ENCODE measurements around the gene DSTN.

DSTN gene

DNA sequence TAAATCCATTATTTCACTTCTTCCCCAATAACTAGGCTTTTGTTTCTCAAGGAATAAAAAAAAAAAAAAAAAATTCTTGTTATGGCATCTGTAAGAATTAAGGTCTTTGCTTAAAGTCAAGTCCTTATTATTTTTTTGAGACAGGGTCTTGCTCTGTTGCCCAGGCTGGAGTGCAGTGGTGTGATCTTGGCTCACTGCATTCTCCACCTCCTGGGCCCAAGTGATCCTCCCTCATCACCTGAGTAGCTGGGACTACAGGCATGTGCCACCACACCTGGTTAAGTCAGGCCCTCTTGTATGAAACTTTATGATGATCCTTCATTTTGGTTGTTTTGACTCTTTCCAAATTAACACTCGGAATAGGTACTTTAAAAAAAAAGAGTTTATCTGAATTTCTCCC lies 17.3 kb downstream of the DSTN start:
- ChIA-PET POLR2A (interaction anchor here (0.6 kb wide), 1 partner anchor 198 kb away, joined by 5 read pairs; no protein-coding TSS in a partner anchor), CTCF (interaction anchor here (0.8 kb wide), 1 partner anchor 58 kb away, joined by 3 read pairs; no protein-coding TSS in a partner anchor)
- Histone ChIP-seq H3K4me3 (ENCODE audit: control insufficient read depth in 1 of 7, extremely low read depth in 1 of 7, insufficient read depth in 4 of 7, low read depth in 2 of 7, low read length in 6 of 7) (no peak overlapping the region), H3K9me3 (ENCODE audit: control extremely low read depth in 1 of 5, control insufficient read depth in 4 of 5, insufficient read depth in 2 of 5, low read depth in 1 of 5, low read length in 4 of 5) (no peaks in the 10 kb centered on the region), H3K27ac (ENCODE audit: insufficient read depth in 1 of 2, low read depth in 1 of 2, low read length in 2 of 2, poor library complexity in 1 of 2, severe bottlenecking in 2 of 2) (no peak overlapping the region), H3K36me3 (ENCODE audit: control insufficient read depth in 4 of 4, insufficient read depth in 4 of 4, low read length in 3 of 4) (peaks cover 0 to 2% (median 0%) of the 10 kb centered on the region in 4 experiments), H3K27me3 (replicated peaks in 2 of 5; ENCODE audit: control insufficient read depth in 4 of 5, insufficient read depth in 5 of 5, low read length in 4 of 5) (no peaks in the 10 kb centered on the region), H3K4me1 (ENCODE audit: control extremely low read depth in 1 of 4, control insufficient read depth in 4 of 4, insufficient read depth in 4 of 4, low read length in 3 of 4) (peaks cover 0 to 7% (median 0%) of the 10 kb centered on the region in 4 experiments)
- DNase-seq, result no peak
- no CpG with 5 or more reads among the region's 1 CpG for WGBS (ENCODE audit: insufficient coverage)

DNA sequence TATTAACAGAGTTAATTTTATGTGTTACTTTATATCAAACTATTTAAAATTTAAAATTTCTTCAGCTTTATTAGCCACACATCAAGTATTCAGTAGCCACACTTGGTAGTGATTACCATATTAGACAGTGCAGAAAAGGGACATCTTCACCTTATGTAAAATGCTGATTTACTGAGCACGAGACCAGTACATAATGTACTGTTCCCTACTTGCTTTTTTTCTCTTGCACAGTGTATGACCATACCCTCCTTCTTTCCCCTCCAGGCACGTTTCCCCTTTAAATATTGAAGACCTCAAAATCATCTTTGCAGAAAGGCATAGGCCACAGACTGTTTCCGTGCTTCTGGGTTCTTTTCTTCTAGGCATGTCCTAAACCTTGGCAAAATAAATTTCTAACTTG lies 17.9 kb downstream of the DSTN start:
- POLR2A ChIA-PET, result no interaction called here
- peaks cover 0 to 7% (median 0%) of the 10 kb centered on the region in 4 experiments for H3K4me1 ChIP-seq (ENCODE audit: control extremely low read depth in 1 of 4, control insufficient read depth in 4 of 4, insufficient read depth in 4 of 4, low read length in 3 of 4)
- H3K27ac ChIP-seq (ENCODE audit: insufficient read depth in 1 of 2, low read depth in 1 of 2, low read length in 2 of 2, poor library complexity in 1 of 2, severe bottlenecking in 2 of 2), result no peak overlapping the region
- H3K36me3 ChIP-seq (ENCODE audit: control insufficient read depth in 4 of 4, insufficient read depth in 4 of 4, low read length in 3 of 4), result peaks cover 0 to 2% (median 0%) of the 10 kb centered on the region in 4 experiments
- CTCF ChIA-PET, result no interaction called here
- no peaks in the 10 kb centered on the region for H3K27me3 ChIP-seq (replicated peaks in 2 of 5; ENCODE audit: control insufficient read depth in 4 of 5, insufficient read depth in 5 of 5, low read length in 4 of 5)
- 83% methylated on average over 3 of the region's 3 CpGs for WGBS (ENCODE audit: insufficient coverage)
- no peak overlapping the region for H3K4me3 ChIP-seq (ENCODE audit: control insufficient read depth in 1 of 7, extremely low read depth in 1 of 7, insufficient read depth in 4 of 7, low read depth in 2 of 7, low read length in 6 of 7)
- H3K9me3 ChIP-seq (ENCODE audit: control extremely low read depth in 1 of 5, control insufficient read depth in 4 of 5, insufficient read depth in 2 of 5, low read depth in 1 of 5, low read length in 4 of 5), result no peaks in the 10 kb centered on the region
- no peak for DNase-seq

DNA sequence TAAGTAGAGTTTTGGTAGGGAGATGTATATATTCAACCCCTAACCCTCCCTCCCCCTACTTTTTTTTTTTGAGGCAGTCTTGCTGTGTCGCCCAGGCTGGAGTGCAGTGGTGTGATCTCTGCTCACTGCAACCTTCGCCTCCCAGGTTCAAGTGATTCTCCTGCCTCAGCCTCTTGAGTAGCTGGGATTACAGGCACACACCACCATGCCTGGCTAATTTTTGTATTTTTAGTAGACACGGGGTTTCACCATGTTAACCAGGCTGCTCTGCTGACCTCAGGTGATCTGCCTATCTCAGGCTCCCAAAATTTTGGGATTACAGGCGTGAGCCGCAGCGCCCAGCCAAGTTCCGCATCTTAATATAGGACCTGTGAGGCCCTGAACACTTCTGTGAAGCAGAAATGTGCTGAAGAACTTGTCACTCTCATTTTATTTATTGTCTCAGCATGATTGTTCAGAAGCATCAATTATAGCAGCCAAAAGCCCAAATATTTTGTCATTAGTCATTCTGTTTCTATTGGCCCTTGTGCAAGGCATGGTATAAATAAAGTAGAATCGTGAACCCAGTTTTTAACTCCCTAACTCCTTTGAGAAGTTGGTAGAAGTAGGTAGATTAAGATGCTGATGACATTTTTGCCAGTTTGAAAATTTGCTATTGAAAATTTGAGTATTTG lies 19.4 kb downstream of the DSTN start:
- Histone ChIP-seq H3K4me3 (ENCODE audit: control insufficient read depth in 1 of 7, extremely low read depth in 1 of 7, insufficient read depth in 4 of 7, low read depth in 2 of 7, low read length in 6 of 7) (no peak overlapping the region), H3K27ac (ENCODE audit: insufficient read depth in 1 of 2, low read depth in 1 of 2, low read length in 2 of 2, poor library complexity in 1 of 2, severe bottlenecking in 2 of 2) (no peak overlapping the region), H3K27me3 (replicated peaks in 2 of 5; ENCODE audit: control insufficient read depth in 4 of 5, insufficient read depth in 5 of 5, low read length in 4 of 5) (no peaks in the 10 kb centered on the region), H3K4me1 (ENCODE audit: control extremely low read depth in 1 of 4, control insufficient read depth in 4 of 4, insufficient read depth in 4 of 4, low read length in 3 of 4) (peaks cover 0 to 8% (median 0%) of the 10 kb centered on the region in 4 experiments), H3K36me3 (ENCODE audit: control insufficient read depth in 4 of 4, insufficient read depth in 4 of 4, low read length in 3 of 4) (peaks cover 0 to 2% (median 0%) of the 10 kb centered on the region in 4 experiments), H3K9me3 (ENCODE audit: control extremely low read depth in 1 of 5, control insufficient read depth in 4 of 5, insufficient read depth in 2 of 5, low read depth in 1 of 5, low read length in 4 of 5) (no peaks in the 10 kb centered on the region)
- POLR2A ChIA-PET, result no interaction called here
- WGBS (ENCODE audit: insufficient coverage), result 95% methylated on average over 7 of the region's 8 CpGs
- CTCF ChIA-PET, result interaction anchor here (1.4 kb wide), 1 partner anchor 11 kb away, joined by 6 read pairs; no protein-coding TSS in a partner anchor
- DNase-seq, result no peak

DNA sequence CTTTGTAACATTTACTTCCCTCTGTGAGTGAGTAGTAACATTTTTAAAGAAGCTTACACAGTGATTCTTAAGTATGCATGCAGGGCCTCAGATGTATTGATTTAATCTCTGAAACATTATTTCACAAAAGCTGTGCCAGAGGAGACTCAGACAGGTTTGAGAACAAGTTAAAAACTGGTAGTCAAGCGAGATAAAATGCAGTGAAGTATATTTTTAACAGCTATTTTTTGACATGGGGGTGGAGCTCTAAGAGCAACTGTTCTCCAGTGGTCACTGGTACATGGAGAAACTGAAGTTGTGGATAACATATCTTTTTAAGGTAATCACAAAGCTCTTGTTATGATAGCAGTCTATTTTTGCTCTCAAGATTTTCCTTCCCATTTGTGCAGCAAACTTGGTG lies 20.4 kb downstream of the DSTN start:
- DNase-seq, result no peak
- Histone ChIP-seq H3K4me3 (ENCODE audit: control insufficient read depth in 1 of 7, extremely low read depth in 1 of 7, insufficient read depth in 4 of 7, low read depth in 2 of 7, low read length in 6 of 7) (no peak overlapping the region), H3K9me3 (ENCODE audit: control extremely low read depth in 1 of 5, control insufficient read depth in 4 of 5, insufficient read depth in 2 of 5, low read depth in 1 of 5, low read length in 4 of 5) (no peaks in the 10 kb centered on the region), H3K27me3 (replicated peaks in 2 of 5; ENCODE audit: control insufficient read depth in 4 of 5, insufficient read depth in 5 of 5, low read length in 4 of 5) (no peaks in the 10 kb centered on the region), H3K27ac (ENCODE audit: insufficient read depth in 1 of 2, low read depth in 1 of 2, low read length in 2 of 2, poor library complexity in 1 of 2, severe bottlenecking in 2 of 2) (no peak overlapping the region), H3K36me3 (ENCODE audit: control insufficient read depth in 4 of 4, insufficient read depth in 4 of 4, low read length in 3 of 4) (peaks cover 0 to 2% (median 0%) of the 10 kb centered on the region in 4 experiments), H3K4me1 (ENCODE audit: control extremely low read depth in 1 of 4, control insufficient read depth in 4 of 4, insufficient read depth in 4 of 4, low read length in 3 of 4) (peaks cover 0 to 11% (median 1%) of the 10 kb centered on the region in 4 experiments)
- ChIA-PET POLR2A (no interaction called here), CTCF (interaction anchor here (0.8 to 1.7 kb wide), 5 partner anchors 9 to 27 kb away, joined by 3 to 6 read pairs (median 3); partner anchors contain the start of gene DSTN)
- WGBS (ENCODE audit: insufficient coverage), result 29% methylated on average over 1 of the region's 1 CpG

DNA sequence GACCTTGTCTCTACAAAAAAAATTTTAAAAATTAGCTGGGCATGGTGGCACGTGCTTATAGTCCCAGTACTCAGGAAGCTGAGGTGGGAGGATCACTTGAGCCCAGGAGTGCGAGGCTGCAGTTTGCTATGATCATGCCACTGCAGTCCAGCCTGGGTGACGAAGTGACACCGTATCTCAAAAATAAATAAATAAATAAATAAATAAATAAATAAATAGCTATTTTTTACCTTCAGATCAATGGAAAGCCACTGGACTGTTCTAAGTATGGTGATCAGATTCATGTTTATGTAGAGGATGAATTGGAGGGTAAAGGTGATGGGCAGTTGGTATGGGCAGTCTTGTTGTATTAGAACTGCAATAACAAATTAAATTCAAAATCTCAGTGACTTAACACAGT lies 24.0 kb downstream of the DSTN start:
- no peak for DNase-seq
- peaks cover 0 to 3% (median 0%) of the 10 kb centered on the region in 4 experiments for H3K36me3 ChIP-seq (ENCODE audit: control insufficient read depth in 4 of 4, insufficient read depth in 4 of 4, low read length in 3 of 4)
- POLR2A ChIA-PET, result no interaction called here
- CTCF ChIA-PET, result interaction anchor here (0.7 to 1.5 kb wide), 3 partner anchors 8 to 17 kb away, joined by 3 to 4 read pairs (median 3); no protein-coding TSS in a partner anchor
- H3K4me1 ChIP-seq (ENCODE audit: control extremely low read depth in 1 of 4, control insufficient read depth in 4 of 4, insufficient read depth in 4 of 4, low read length in 3 of 4), result peaks cover 0 to 11% (median 1%) of the 10 kb centered on the region in 4 experiments
- no peak overlapping the region for H3K4me3 ChIP-seq (ENCODE audit: control insufficient read depth in 1 of 7, extremely low read depth in 1 of 7, insufficient read depth in 4 of 7, low read depth in 2 of 7, low read length in 6 of 7)
- WGBS (ENCODE audit: insufficient coverage), result 100% methylated on average over 1 of the region's 4 CpGs
- peaks cover 0 to 3% (median 0%) of the 10 kb centered on the region in 5 experiments for H3K9me3 ChIP-seq (ENCODE audit: control extremely low read depth in 1 of 5, control insufficient read depth in 4 of 5, insufficient read depth in 2 of 5, low read depth in 1 of 5, low read length in 4 of 5)
- H3K27me3 ChIP-seq (replicated peaks in 2 of 5; ENCODE audit: control insufficient read depth in 4 of 5, insufficient read depth in 5 of 5, low read length in 4 of 5), result no peaks in the 10 kb centered on the region
- no peak overlapping the region for H3K27ac ChIP-seq (ENCODE audit: insufficient read depth in 1 of 2, low read depth in 1 of 2, low read length in 2 of 2, poor library complexity in 1 of 2, severe bottlenecking in 2 of 2)

DNA sequence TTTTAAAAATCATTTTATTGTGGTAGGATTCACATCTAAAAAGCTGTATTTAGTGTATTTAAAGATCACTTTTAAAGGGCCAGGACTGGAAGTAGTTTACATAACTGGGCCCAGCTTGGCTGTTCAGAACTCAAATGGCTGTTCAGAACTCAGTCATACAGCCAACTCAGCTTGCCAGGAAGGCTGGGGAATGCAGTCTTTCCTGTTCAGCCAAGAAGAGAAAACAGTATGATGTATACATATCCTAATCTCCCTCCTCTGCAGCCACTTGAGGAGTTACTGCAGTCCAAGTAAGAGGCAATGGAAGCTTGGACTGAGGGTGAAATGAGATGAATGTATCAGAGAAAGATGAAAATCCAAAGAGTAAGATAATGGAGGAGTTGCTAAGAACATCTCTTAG lies 24.6 kb downstream of the DSTN start:
- POLR2A ChIA-PET, result no interaction called here
- H3K27me3 ChIP-seq (replicated peaks in 2 of 5; ENCODE audit: control insufficient read depth in 4 of 5, insufficient read depth in 5 of 5, low read length in 4 of 5), result no peaks in the 10 kb centered on the region
- peaks cover 0 to 6% (median 0%) of the 10 kb centered on the region in 4 experiments for H3K36me3 ChIP-seq (ENCODE audit: control insufficient read depth in 4 of 4, insufficient read depth in 4 of 4, low read length in 3 of 4)
- H3K4me1 ChIP-seq (ENCODE audit: control extremely low read depth in 1 of 4, control insufficient read depth in 4 of 4, insufficient read depth in 4 of 4, low read length in 3 of 4), result peaks cover 0 to 10% (median 1%) of the 10 kb centered on the region in 4 experiments
- no peak overlapping the region for H3K4me3 ChIP-seq (ENCODE audit: control insufficient read depth in 1 of 7, extremely low read depth in 1 of 7, insufficient read depth in 4 of 7, low read depth in 2 of 7, low read length in 6 of 7)
- no peak for DNase-seq
- H3K27ac ChIP-seq (ENCODE audit: insufficient read depth in 1 of 2, low read depth in 1 of 2, low read length in 2 of 2, poor library complexity in 1 of 2, severe bottlenecking in 2 of 2), result no peak overlapping the region
- H3K9me3 ChIP-seq (ENCODE audit: control extremely low read depth in 1 of 5, control insufficient read depth in 4 of 5, insufficient read depth in 2 of 5, low read depth in 1 of 5, low read length in 4 of 5), result peaks cover 0 to 3% (median 0%) of the 10 kb centered on the region in 5 experiments
- CTCF ChIA-PET, result interaction anchor here (0.6 to 1.5 kb wide), 6 partner anchors 9 to 345 kb away, joined by 3 to 4 read pairs (median 3); no protein-coding TSS in a partner anchor

DNA sequence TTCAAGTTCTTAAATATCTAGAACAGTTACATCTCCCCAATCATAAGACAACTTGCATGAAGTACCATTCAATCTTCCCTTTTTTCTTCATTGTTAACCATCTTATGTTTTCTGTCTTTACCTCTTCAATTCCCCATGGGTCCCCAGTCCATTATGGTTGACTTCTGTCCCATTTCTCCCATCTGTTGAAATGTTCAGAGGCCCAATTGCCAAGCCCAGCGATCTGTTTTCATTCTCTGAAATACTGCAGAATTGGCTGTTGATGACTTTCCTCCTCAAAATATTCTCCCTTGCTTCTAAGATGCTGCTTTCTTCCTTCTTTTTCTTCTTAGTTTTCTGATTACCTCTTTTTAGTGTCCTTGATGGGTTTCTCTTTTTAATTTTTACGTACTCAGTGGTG lies 26.0 kb downstream of the DSTN start:
- no peaks in the 10 kb centered on the region for H3K27me3 ChIP-seq (replicated peaks in 2 of 5; ENCODE audit: control insufficient read depth in 4 of 5, insufficient read depth in 5 of 5, low read length in 4 of 5)
- H3K36me3 ChIP-seq (ENCODE audit: control insufficient read depth in 4 of 4, insufficient read depth in 4 of 4, low read length in 3 of 4), result peaks cover 0 to 6% (median 0%) of the 10 kb centered on the region in 4 experiments
- ChIA-PET POLR2A (no interaction called here), CTCF (no interaction called here)
- H3K9me3 ChIP-seq (ENCODE audit: control extremely low read depth in 1 of 5, control insufficient read depth in 4 of 5, insufficient read depth in 2 of 5, low read depth in 1 of 5, low read length in 4 of 5), result peaks cover 0 to 3% (median 0%) of the 10 kb centered on the region in 5 experiments
- no peak overlapping the region for H3K27ac ChIP-seq (ENCODE audit: insufficient read depth in 1 of 2, low read depth in 1 of 2, low read length in 2 of 2, poor library complexity in 1 of 2, severe bottlenecking in 2 of 2)
- WGBS (ENCODE audit: insufficient coverage), result 100% methylated on average over 2 of the region's 2 CpGs
- no peak for DNase-seq
- H3K4me3 ChIP-seq (ENCODE audit: control insufficient read depth in 1 of 7, extremely low read depth in 1 of 7, insufficient read depth in 4 of 7, low read depth in 2 of 7, low read length in 6 of 7), result no peak overlapping the region
- H3K4me1 ChIP-seq (ENCODE audit: control extremely low read depth in 1 of 4, control insufficient read depth in 4 of 4, insufficient read depth in 4 of 4, low read length in 3 of 4), result peaks cover 0 to 4% (median 1%) of the 10 kb centered on the region in 4 experiments
